GM12873 (cell line): ENCODE data around the gene TLE4.

Experiments used
- TF ChIP-seq, protein P1 (sequence below): IDR thresholded peaks from 2 replicates; pipeline ENCODE4 v1.5.1; 2012; ENCODE audit warnings: low read depth, mild to moderate bottlenecking, moderate library complexity, low read length, control low read depth; ENCODE audit not compliant: insufficient read depth; ENCODE audit errors: missing control alignments

TLE4 gene

DNA sequence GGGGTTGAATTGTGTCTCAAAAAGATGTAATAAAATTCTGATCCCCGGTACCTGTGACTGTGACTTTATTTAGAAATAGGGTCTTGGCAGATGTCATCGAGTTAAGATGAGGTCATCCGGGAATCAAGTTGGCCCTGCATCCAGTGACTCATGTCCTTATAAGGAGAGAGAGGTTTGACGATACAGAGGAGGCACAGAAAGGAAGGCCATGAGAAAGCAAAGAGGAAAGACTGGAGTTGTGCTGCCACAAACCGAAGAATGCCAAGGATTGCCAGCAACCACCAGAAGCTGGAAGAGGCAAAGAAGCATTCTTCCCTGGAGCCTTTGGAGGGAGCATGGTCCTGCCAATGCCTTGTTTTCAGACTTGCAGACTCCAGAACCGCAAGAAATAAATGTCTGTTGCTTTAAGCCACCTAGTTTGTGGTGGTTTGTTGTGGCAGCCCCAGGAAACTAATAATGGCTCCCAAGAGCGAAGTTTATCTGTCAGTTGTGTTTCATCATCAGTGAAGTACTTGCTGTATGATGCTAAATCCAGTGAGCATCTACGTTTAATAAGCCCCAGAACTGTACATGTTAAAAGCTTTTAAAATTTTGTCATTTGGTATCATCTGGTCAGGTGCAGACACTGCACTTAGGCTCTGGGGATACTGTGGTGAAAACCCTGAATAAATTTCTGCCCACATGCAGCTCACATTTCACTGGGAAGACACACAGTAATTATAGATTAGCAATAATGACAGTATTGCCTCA lies 114.8 kb downstream of the TLE4 start:
- TF ChIP-seq, protein P1, sequence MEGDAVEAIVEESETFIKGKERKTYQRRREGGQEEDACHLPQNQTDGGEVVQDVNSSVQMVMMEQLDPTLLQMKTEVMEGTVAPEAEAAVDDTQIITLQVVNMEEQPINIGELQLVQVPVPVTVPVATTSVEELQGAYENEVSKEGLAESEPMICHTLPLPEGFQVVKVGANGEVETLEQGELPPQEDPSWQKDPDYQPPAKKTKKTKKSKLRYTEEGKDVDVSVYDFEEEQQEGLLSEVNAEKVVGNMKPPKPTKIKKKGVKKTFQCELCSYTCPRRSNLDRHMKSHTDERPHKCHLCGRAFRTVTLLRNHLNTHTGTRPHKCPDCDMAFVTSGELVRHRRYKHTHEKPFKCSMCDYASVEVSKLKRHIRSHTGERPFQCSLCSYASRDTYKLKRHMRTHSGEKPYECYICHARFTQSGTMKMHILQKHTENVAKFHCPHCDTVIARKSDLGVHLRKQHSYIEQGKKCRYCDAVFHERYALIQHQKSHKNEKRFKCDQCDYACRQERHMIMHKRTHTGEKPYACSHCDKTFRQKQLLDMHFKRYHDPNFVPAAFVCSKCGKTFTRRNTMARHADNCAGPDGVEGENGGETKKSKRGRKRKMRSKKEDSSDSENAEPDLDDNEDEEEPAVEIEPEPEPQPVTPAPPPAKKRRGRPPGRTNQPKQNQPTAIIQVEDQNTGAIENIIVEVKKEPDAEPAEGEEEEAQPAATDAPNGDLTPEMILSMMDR: no peak

GRCh38 chr9:79687131-79687447 lies 115.3 kb downstream of the TLE4 start:
- TF ChIP-seq, protein P1: no peak

GRCh38 chr9:79688363-79688762 lies 116.6 kb downstream of the TLE4 start:
- TF ChIP-seq, protein P1: no peak

DNA sequence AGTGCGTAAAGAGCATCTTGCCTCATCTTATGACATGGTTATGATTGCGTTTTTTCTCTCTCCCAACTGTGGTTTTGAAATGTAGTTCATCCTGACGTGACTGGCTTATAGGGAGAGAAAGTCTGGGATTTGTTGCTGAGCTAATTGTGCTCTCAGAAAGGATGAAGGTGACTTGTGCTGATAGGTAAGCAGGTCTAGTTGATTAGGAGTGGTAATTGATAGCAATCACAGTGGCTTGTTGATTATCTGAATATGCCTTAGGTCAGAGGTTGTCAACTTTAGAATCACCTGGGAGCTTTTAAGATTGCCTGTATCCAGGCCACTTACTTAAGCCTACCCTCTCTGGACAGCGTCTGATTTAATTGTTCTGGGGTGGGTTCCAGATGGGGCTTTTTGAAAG lies 117.8 kb downstream of the TLE4 start:
- TF ChIP-seq, protein P1: no peak

DNA sequence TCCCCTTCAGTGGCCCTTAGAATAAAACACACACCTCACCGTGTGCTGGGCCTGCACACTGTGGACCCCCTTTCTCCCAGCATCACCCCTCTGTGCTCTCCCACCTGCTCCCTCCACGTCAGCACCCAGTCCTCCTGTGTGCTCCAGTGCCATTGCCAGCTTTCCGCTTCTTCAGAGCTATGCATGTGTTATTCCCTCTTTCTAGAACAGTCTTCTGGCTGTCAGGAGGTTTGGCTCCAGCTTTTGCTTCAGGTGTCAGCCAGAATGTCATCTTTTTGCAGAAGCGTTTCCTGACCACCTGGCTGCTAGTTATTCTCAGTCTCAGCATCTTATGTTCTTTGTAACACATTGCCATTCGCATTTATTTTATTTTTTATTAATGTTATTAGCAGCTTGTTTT lies 119.7 kb downstream of the TLE4 start:
- TF ChIP-seq, protein P1: no peak

DNA sequence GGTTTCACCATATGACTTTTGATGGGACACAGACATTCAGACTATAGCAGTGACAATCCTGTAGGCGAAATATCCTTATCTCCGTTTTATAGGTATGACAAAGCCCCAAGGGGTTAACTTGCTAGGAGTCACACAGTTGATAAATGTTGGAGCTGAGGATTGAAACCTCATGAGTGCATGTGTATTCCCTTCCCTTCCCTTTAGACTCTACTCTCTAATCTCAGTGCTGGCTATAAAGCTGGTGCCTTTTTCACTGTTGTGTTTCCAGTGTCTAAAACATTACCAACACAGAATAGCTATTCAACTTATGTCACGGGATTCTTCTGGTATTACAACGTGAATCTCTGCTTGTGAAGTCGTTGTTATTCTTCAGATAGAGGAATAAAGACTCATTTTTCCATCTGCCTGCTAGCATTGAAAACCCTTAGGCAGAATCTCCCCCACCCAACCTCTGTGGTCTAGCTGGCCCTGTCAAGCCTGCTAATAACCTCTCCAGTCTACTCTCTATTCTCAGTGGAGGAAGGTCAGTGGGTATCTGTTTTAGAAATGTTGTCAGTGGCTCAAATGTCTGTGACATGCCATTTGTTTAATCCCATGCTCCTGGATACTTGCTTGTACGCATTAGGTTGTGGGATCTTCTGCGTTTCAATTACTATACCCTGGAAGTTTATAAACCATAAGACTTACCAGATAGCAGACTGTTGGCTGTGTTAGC lies 121.2 kb downstream of the TLE4 start:
- TF ChIP-seq, protein P1: no peak

GRCh38 chr9:79693750-79694149 lies 122.0 kb downstream of the TLE4 start:
- TF ChIP-seq, protein P1: no peak
